Measurements from ENCODE around the gene SLC5A10.

SLC5A10 gene

DNA sequence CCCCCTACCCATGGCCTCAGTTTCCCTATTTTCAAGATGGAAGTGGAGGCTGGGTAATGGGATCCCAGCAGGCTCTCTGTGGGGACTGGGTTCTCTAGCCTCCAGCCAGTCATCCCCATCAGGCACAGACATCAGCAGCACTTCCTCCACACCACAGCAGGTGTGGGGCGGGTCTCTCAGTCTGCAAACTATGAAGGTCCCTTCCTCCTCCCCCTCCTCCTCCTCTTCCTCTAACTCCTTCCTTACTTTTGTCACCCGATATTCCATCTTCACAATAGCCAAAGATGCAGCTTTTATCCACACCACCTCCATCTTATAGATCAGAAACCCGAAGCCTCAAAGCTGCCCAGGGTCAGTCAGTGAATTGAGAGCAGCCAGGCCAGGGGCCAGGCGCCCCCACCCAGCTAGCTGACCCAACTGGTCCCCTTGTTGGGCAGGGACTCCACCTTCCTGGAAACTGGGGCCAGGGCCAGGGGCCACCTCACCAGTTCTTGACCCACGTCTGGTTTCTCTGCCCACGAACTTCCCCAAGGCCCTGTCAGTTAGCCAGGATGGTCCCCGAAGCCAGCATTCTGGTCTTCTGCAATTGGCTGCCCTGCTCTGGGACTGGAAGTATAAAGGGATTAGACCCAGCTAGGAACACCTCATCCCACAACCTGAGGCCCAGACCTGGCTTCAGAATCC lies 50.1 kb downstream of the SLC5A10 start:
- H3K79me2 ChIP-seq (ENCODE audit: insufficient read depth, low read length): no peaks in the 10 kb centered on the region
- H3K9ac ChIP-seq (ENCODE audit: low read depth, low read length): no peak overlapping the region
- no peak for ATAC-seq (ENCODE audit: insufficient read depth, low read depth)
- H3K27ac ChIP-seq (ENCODE audit: low read length): no peak overlapping the region
- no peak overlapping the region for H3K4me2 ChIP-seq (ENCODE audit: insufficient read depth, low read length)
- H3K4me1 ChIP-seq (ENCODE audit: insufficient read depth, low read length): no peaks in the 10 kb centered on the region
- no peak overlapping the region for H3K4me3 ChIP-seq (ENCODE audit: low read depth in 1 of 2, low read length in 2 of 2)
- 0 out of 2 replicates have a peak, but pooled peaks cover 10% of the 10 kb centered on the region for H4K20me1 ChIP-seq (ENCODE audit: insufficient read depth, low read length)
- no peak overlapping the region for H2AFZ ChIP-seq (ENCODE audit: low read depth, low read length)
- TF ChIP-seq EZH2 (IDR thresholded peaks at IDR 0.05; ENCODE audit: borderline replicate concordance, low read depth, low read length, severe bottlenecking): no peak
- TF ChIP-seq, protein P1, sequence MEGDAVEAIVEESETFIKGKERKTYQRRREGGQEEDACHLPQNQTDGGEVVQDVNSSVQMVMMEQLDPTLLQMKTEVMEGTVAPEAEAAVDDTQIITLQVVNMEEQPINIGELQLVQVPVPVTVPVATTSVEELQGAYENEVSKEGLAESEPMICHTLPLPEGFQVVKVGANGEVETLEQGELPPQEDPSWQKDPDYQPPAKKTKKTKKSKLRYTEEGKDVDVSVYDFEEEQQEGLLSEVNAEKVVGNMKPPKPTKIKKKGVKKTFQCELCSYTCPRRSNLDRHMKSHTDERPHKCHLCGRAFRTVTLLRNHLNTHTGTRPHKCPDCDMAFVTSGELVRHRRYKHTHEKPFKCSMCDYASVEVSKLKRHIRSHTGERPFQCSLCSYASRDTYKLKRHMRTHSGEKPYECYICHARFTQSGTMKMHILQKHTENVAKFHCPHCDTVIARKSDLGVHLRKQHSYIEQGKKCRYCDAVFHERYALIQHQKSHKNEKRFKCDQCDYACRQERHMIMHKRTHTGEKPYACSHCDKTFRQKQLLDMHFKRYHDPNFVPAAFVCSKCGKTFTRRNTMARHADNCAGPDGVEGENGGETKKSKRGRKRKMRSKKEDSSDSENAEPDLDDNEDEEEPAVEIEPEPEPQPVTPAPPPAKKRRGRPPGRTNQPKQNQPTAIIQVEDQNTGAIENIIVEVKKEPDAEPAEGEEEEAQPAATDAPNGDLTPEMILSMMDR (IDR thresholded peaks at IDR 0.05; ENCODE audit: borderline replicate concordance, extremely low read depth, low read length, poor library complexity, severe bottlenecking): no peak
- no peaks in the 10 kb centered on the region for H3K36me3 ChIP-seq (ENCODE audit: insufficient read depth, low read length)
- H3K9me3 ChIP-seq (ENCODE audit: insufficient read depth, low read length, severe bottlenecking): no peaks in the 10 kb centered on the region
- no peak for DNase-seq
- no peaks in the 10 kb centered on the region for H3K27me3 ChIP-seq (ENCODE audit: insufficient read depth, low read length, poor library complexity)

DNA sequence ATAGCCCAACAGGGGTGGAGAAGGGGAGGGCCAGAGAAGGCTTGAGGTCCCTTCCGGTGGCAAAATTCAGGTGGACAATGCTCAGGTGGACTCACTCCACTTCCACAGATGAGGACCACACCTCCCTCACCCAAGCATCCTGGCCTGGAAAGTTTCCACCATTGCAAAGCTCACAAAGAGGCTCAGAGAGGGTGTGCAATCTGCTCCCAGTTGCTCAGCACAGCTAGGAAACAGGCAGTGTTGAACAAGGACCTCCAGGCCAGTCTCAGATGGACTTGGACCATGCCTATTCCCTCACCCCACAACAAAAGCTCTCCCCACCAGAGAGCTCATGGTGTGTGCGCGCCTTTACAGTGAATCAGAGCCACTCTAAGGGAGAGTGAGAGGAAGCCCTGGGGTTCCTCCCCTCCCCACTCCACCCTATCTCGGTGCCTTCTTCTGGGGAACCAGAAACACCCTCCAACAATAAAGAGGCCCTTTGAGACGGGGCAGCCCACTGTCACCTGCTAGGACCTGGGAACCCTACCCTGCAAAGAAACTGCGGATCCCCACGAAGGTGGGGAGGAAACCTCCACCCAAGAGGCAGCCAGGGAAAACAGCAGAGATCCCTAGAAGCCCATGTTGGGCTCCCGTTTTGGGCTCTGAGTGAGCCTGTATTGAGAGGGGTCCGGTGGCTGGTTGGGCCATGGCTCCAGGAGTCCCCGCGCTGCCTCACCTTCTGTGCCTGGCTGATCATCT lies 51.0 kb downstream of the SLC5A10 start:
- H3K36me3 ChIP-seq (ENCODE audit: insufficient read depth, low read length): no peaks in the 10 kb centered on the region
- H2AFZ ChIP-seq (ENCODE audit: low read depth, low read length): no peak overlapping the region
- no peaks in the 10 kb centered on the region for H3K9me3 ChIP-seq (ENCODE audit: insufficient read depth, low read length, severe bottlenecking)
- H3K79me2 ChIP-seq (ENCODE audit: insufficient read depth, low read length): no peaks in the 10 kb centered on the region
- no peak for DNase-seq
- H3K27me3 ChIP-seq (ENCODE audit: insufficient read depth, low read length, poor library complexity): no peaks in the 10 kb centered on the region
- no peak overlapping the region for H3K9ac ChIP-seq (ENCODE audit: low read depth, low read length)
- no peak for ATAC-seq (ENCODE audit: insufficient read depth, low read depth)
- no peak overlapping the region for H3K27ac ChIP-seq (ENCODE audit: low read length)
- no peak overlapping the region for H3K4me3 ChIP-seq (ENCODE audit: low read depth in 1 of 2, low read length in 2 of 2)
- H4K20me1 ChIP-seq (ENCODE audit: insufficient read depth, low read length): 0 out of 2 replicates have a peak, but pooled peaks cover 10% of the 10 kb centered on the region
- H3K4me2 ChIP-seq (ENCODE audit: insufficient read depth, low read length): no peak overlapping the region
- no peaks in the 10 kb centered on the region for H3K4me1 ChIP-seq (ENCODE audit: insufficient read depth, low read length)
- TF ChIP-seq EZH2 (IDR thresholded peaks at IDR 0.05; ENCODE audit: borderline replicate concordance, low read depth, low read length, severe bottlenecking): no peak
- TF ChIP-seq, protein P1 (IDR thresholded peaks at IDR 0.05; ENCODE audit: borderline replicate concordance, extremely low read depth, low read length, poor library complexity, severe bottlenecking): no peak

DNA sequence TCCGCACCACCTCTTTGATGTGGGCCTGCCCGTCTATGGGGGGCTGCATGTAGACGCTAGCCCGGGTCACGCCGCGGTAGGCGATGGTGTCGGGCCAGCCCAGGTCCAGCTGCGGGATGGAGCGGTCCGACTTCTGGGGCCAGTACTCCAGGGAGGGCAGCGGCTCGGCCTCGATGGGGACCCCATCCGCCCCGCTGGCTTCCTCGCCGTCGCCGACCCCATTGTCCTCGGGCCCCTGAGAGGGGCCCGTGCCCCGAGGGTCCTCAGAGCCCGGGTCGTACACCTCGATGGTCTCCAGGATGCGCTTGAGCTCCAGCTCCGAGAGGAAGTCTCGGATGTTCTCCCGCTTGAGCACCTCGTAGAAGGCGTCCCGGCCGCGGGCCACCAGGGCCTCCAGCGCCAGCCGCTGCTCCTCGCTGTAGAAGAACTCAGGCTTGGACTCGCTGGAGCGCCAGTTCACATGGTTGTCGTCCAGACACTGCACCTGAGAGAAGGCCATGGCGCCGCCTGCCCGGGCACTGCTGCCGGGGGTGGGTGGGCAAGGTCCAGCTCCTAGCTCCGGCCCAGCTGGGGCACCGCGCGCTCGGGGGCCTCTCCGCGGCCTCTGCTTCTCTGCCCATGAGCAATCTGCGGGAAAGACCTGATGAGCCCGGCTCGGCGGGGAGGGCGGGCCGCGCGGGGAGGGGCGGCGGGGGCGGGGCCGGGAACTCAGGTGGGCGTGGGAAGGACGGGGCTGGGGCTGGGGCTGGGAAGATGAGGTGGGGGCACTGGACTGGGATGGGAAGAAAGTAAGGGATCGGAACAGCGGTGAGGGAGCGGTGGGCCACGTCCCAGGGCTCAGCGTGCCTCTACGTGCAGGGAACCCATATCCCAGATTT lies 51.8 kb downstream of the SLC5A10 start:
- H3K27ac ChIP-seq (ENCODE audit: low read length): no peak overlapping the region
- H3K36me3 ChIP-seq (ENCODE audit: insufficient read depth, low read length): no peaks in the 10 kb centered on the region
- no peak for TF ChIP-seq EZH2 (IDR thresholded peaks at IDR 0.05; ENCODE audit: borderline replicate concordance, low read depth, low read length, severe bottlenecking)
- TF ChIP-seq, protein P1 (IDR thresholded peaks at IDR 0.05; ENCODE audit: borderline replicate concordance, extremely low read depth, low read length, poor library complexity, severe bottlenecking): no peak
- 0 out of 2 replicates have a peak, but pooled peaks cover 4% of the 10 kb centered on the region for H4K20me1 ChIP-seq (ENCODE audit: insufficient read depth, low read length)
- no peaks in the 10 kb centered on the region for H3K27me3 ChIP-seq (ENCODE audit: insufficient read depth, low read length, poor library complexity)
- no peaks in the 10 kb centered on the region for H3K9me3 ChIP-seq (ENCODE audit: insufficient read depth, low read length, severe bottlenecking)
- H3K79me2 ChIP-seq (ENCODE audit: insufficient read depth, low read length): no peaks in the 10 kb centered on the region
- DNase-seq (no peak), ATAC-seq (ENCODE audit: insufficient read depth, low read depth) (no peak)
- H3K9ac ChIP-seq (ENCODE audit: low read depth, low read length): no peak overlapping the region
- no peaks in the 10 kb centered on the region for H3K4me1 ChIP-seq (ENCODE audit: insufficient read depth, low read length)
- no peak overlapping the region for H3K4me3 ChIP-seq (ENCODE audit: low read depth in 1 of 2, low read length in 2 of 2)
- H2AFZ ChIP-seq (ENCODE audit: low read depth, low read length): no peak overlapping the region
- no peak overlapping the region for H3K4me2 ChIP-seq (ENCODE audit: insufficient read depth, low read length)

All from DND-41 (cell line).